AG09309 (cell line): ENCODE measurements around the gene INO80E.

ENCODE experiments used
- DNase-seq: peaks from one replicate; pipeline ENCODE4 v3.0.0-alpha.2; 2010; ENCODE audit warnings: low read depth
- H3K4me3 ChIP-seq: 2 replicates; pipeline ENCODE4 v1.5.1; 2011; ENCODE audit warnings: mild to moderate bottlenecking, low read depth, low read length, moderate library complexity; ENCODE audit not compliant: control insufficient read depth
- CTCF ChIP-seq: IDR thresholded peaks from 2 replicates; pipeline ENCODE4 v1.5.1; 2011; ENCODE audit warnings: mild to moderate bottlenecking, low read depth, low read length, inconsistent platforms; ENCODE audit not compliant: insufficient read depth, control insufficient read depth; ENCODE audit errors: missing control alignments

INO80E gene

DNA sequence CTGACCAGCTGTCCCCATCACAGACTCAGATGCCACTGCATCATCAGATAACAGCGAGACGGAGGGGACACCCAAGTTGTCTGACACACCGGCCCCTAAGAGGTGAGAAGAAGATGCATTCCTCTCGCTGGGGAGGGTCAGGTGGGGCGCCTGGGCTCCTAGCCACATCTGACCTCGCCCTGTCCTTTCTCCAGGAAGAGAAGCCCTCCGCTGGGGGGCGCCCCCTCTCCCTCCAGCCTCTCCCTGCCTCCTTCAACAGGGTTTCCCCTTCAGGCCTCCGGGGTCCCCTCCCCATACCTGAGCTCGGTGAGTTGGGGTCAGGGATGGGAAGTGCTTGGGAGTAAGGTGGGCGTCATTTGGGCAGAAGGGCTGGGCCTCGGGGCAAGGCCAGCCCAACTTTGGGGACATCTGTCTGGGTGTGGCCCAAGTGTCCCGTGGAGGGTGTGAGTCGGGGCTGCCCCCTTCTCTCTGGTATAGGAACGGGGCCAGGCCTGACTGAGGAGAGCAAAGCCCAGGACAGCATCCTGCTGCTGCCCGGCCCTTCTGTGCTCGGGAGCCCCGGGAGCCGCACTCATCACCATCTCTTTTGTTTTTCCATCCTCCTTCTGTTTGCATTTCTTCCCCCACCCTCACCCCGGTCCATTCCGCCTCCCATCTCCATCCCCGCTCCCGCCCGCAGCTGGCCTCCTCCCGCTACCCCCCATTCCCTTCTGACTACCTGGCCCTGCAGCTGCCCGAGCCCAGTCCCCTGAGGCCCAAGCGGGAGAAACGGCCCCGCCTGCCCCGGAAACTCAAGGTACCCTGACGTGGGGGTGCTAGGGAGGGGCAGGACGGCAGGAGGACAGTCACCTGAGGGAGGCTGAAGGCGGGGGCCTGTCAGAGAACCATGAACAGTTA lies 4.9 kb downstream of the INO80E start:
- peak; percentile 12 for TF ChIP-seq CTCF
- DNase-seq: no peak
- no peak overlapping the region for H3K4me3 ChIP-seq

GRCh38 chr16:30002614-30003346 lies 6.7 kb downstream of the INO80E start:
- no peak for TF ChIP-seq CTCF
- no peak for DNase-seq
- H3K4me3 ChIP-seq: no peak overlapping the region

DNA sequence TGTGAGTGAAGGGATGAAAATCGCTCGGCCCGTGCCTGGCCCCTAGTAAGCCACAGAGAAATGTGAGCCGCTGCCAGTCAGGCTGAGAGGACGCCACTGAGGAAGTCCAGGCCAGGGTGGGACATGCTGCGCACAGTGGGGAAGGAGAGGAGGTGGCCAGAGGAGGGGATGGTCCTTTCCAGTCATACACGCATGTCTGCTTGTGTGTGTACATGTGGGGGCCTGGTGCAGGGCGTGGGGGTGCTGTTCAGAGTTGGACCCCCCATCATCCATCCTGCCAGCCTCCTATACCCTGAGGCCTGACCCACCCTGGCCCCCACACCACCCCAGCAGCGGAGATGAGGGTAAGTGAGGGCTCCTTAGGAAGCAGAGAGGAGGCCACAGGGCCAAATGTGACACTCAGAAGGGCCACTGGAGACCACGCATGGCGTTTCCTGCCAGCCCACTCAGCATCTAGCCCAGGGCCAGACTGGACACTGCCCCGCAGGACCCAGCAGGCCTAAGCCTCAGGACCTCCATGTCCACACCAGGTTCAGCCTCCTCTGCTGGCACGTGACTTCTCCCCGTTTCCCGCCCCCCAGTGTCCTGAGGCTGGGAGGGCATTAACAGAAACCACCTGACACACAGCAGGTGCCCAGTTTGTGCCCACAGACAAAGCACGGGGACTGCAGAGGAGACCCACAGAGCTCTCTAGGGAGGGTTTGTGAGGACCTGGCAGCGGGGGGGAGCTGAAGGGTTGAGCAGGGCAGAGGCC lies 7.8 kb downstream of the INO80E start:
- DNase-seq: no peak
- no peak overlapping the region for H3K4me3 ChIP-seq
- no peak for TF ChIP-seq CTCF

GRCh38 chr16:30004424-30004776 lies 8.4 kb downstream of the INO80E start:
- no peak overlapping the region for H3K4me3 ChIP-seq
- DNase-seq: no peak
- no peak for TF ChIP-seq CTCF

DNA sequence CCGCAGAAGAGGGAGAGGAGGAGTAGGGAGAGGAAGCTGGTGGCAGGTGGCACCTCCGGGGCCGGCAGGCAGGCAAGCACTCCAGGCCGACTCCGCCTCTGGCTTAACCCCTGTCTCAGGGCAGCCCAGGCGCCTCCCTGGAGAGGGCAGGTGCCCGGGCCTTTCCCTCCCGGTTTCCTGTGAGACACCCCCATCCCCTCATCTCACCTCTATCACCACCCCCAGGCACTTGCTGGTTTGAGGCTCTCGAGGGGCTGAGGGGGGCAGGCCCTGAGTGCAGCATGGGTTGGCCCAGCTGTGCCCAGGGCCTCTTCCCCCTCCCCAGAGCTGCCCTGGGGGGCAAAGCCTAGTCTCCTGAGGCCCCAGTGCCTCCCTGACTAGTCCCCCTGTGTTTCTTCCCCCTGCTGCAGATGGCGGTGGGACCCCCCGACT lies 8.8 kb downstream of the INO80E start:
- DNase-seq: no peak
- H3K4me3 ChIP-seq: no peak overlapping the region
- TF ChIP-seq CTCF: no peak

DNA sequence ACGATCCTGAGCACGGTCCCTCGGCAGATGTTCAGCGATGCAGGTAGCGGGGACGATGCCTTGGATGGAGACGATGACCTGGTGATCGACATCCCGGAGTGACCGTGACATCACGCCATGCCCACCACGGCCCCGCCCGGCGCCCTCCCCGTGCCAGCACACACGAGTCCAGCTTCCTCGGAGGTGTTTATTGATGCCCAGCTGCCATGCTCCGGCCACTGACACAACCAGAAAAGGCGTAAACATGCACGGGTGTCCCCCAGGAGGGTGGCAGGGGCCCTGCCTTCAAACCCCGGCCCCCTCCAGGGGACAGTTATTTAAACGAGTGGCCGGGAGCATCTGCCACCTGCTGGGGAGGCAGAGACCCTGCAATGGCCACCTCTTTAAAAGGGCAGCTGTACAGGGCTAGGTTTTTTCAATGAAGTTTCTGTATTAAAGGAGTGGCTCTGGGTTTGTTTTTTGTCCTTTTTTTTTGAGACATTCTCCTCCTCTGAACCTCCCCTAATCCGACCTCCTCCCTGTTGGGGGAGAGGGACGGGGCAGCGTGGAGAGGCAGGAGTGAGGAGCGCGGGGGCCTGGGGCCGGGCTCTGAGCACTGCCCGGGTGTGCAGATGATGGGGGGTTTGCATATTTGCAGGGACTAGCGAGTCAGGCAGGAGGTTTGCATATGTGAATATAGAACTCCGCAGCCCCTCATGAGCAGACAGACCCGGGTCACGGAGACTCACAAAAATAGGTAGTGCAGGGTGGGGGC lies 9.5 kb downstream of the INO80E start:
- TF ChIP-seq CTCF: peak; percentile 89
- DNase-seq: no peak
- no peak overlapping the region for H3K4me3 ChIP-seq
